Colonic mucosa (tissue), 4 donors: ENCODE measurements around the gene TAF13. TPM values are rescaled to one million over a fixed set of nuclear protein-coding genes. Genes with fewer than 3 reads are reported as not detected.
A peak's percentile ranks its signal among the peaks of the same experiment; 100 is the strongest.

ENCODE experiments used
- DNase-seq: peaks from one replicate; pipeline ENCODE4 v3.0.0-alpha.2; 2020
- H3K27ac ChIP-seq: fragments of 200-600 bp; one replicate; pipeline ENCODE4 v1.8.0; 2021
- H3K27me3 ChIP-seq: fragments of 200-600 bp; one replicate; pipeline ENCODE4 v1.8.0; 2021
- H3K36me3 ChIP-seq: fragments of 200-600 bp; one replicate; pipeline ENCODE4 v1.8.0; 2021
- H3K4me1 ChIP-seq: fragments of 200-600 bp; one replicate; pipeline ENCODE4 v1.8.0; 2021; ENCODE audit warnings: mild to moderate bottlenecking
- H3K4me3 ChIP-seq: fragments of 200-600 bp; one replicate; pipeline ENCODE4 v1.8.0; 2021
- H3K9ac ChIP-seq, 2 donors: one replicate each; pipeline ENCODE4 v1.7.0; 2013; ENCODE audit warnings: control low read depth in 2 of 2, low read depth in 2 of 2, low read length in 2 of 2
- H3K9me3 ChIP-seq: fragments of 200-600 bp; one replicate; pipeline ENCODE4 v1.8.0; 2021
- intact Hi-C: fragments of 100-400 bp; cut with DNase I; formaldehyde crosslinking; loops from one replicate; pipeline ENCODE4 v1.14.1; 2022
- total RNA-seq, 2 donors: library from RNA; stranded (reverse); fragmentation: NEBNext Ultra II Directional in 1 of 2; extraction: Animal tissue kit (Norgen Biotek cat#: 25700) in 1 of 2; gene quantifications; one replicate each; pipeline ENCODE4 v1.2.1, GENCODE V29; 2021
- TF ChIP-seq, protein P1 (sequence below): fragments of 200-600 bp; IDR thresholded peaks from one replicate; pipeline ENCODE4 v1.8.0; 2022; ENCODE audit warnings: antibody characterized with exemption, mild to moderate bottlenecking
- donor health status: healthy.
- donor health status: DM: no; HTN: no; CAD: no.
- donor health status: DM: no; HTN: no; CAD: no.

TAF13 gene, protein sequence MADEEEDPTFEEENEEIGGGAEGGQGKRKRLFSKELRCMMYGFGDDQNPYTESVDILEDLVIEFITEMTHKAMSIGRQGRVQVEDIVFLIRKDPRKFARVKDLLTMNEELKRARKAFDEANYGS
- total RNA-seq: 10 to 100 TPM; 49.4 to 50.9 TPM

DNA sequence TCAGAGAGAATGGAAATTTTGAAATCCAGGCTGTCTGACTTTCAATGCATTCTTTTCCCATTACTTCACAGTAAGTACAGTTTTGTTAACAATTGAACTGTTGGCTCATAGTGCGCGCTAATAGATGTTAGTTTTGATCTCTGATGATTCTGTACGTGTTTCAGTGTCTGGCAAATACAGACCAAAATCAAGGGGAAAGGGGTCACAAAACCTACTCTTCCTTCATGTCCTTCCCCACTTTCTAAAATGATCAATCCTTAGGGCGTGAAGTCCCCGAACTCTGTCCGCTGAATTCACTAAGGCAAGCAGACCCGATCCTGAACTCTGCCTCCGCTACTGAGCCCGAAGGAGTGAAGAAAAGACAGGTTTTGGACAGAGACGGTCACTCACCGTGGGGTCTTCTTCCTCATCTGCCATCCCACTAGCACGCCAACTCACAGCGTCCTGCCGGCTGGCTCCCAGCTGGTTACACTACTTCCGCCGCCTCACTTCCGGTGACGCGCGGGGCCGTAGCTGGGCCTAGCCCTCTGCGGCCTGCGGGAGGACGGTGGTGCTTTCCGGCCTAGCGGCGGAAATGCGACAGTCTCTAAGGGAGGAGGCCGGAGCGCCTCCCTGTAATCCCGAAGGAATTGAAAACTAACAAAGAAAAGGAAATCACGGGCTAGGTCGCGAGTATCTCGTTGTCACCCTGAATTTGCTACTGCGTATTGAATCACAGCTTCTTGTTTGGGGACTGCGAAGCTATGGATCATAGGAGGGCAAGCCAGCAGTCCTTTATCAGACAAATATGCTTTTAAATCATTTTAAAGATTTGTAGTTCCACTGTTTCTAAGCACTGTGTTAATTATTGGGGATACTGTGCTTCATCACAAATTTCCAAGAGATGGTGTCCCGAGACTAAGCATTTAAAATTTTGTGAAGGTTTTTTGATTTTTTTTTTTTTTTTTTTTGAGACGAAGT is at the start of gene TAF13:
TAF13 (minus strand) TSS at position 473 of the 960 bp plus-strand sequence; CDS start at position 417, 56 bp downstream.
- Histone ChIP-seq H3K4me3 (peak within 1 kb of the TSS; percentile 78), H3K9ac (peak within 1 kb of the TSS; percentile 80 to 83), H3K27ac (peak within 1 kb of the TSS; percentile 90), H3K27me3 (no peaks in the 10 kb centered on the region), H3K4me1 (peaks cover 5% of the 10 kb centered on the region), H3K9me3 (no peaks in the 10 kb centered on the region), H3K36me3 (no peaks in the 10 kb centered on the region)
- DNase-seq: peak; percentile 95
- TF ChIP-seq, protein P1, sequence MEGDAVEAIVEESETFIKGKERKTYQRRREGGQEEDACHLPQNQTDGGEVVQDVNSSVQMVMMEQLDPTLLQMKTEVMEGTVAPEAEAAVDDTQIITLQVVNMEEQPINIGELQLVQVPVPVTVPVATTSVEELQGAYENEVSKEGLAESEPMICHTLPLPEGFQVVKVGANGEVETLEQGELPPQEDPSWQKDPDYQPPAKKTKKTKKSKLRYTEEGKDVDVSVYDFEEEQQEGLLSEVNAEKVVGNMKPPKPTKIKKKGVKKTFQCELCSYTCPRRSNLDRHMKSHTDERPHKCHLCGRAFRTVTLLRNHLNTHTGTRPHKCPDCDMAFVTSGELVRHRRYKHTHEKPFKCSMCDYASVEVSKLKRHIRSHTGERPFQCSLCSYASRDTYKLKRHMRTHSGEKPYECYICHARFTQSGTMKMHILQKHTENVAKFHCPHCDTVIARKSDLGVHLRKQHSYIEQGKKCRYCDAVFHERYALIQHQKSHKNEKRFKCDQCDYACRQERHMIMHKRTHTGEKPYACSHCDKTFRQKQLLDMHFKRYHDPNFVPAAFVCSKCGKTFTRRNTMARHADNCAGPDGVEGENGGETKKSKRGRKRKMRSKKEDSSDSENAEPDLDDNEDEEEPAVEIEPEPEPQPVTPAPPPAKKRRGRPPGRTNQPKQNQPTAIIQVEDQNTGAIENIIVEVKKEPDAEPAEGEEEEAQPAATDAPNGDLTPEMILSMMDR: no peak
- intact Hi-C loops: no loop called here

DNA sequence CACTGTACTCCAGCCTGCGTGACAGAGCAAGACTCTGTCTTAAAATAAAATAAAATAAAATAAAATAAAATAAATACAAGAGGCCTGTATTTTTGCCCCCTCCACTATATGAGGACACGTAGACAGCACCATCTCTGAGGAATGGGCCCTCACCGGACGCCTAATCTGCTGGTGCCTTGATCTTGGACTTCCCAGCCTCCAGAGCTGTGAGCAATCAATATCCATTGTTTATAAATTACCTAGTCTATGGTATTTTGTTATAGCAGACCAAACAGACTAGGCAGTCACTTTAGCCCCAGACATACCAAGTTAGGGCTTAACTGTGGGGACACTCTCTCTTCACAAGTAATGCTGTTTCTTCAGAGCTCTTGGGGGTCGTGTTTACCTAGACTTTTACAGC is 44.6 kb upstream of the TAF13 start:
- Histone ChIP-seq H3K4me1 (no peaks in the 10 kb centered on the region), H3K36me3 (no peaks in the 10 kb centered on the region), H3K9me3 (no peaks in the 10 kb centered on the region), H3K9ac (no peak overlapping the region), H3K27ac (no peak overlapping the region), H3K4me3 (no peak overlapping the region), H3K27me3 (no peaks in the 10 kb centered on the region)
- TF ChIP-seq, protein P1: no peak
- no peak for DNase-seq
- intact Hi-C loops: no loop called here

DNA sequence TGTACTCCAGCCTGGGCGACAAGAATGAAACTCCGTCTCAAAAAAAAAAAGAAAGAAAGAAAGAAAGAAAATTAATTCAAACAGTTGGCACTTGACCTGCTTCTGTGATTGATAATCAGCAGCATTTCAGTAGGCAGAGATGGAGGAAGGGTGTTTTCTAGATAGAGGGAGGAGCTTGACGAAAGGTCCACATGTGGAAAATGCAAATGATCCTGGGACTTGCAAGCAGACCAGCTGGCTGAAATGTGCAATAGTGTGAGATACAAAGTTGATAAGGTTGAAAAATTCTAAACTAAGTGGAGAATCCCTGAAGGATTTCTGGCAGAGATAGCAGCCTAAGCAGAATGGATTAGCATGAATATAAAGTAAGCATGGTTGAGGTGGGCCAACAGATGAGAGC is 42.3 kb upstream of the TAF13 start:
- H3K4me1 ChIP-seq: peaks cover 3% of the 10 kb centered on the region
- TF ChIP-seq, protein P1: no peak
- intact Hi-C loops: no loop called here
- no peaks in the 10 kb centered on the region for H3K9me3 ChIP-seq
- H3K4me3 ChIP-seq: no peak overlapping the region
- H3K27me3 ChIP-seq: no peaks in the 10 kb centered on the region
- no peak overlapping the region for H3K9ac ChIP-seq
- H3K27ac ChIP-seq: no peak overlapping the region
- no peak for DNase-seq
- no peaks in the 10 kb centered on the region for H3K36me3 ChIP-seq

DNA sequence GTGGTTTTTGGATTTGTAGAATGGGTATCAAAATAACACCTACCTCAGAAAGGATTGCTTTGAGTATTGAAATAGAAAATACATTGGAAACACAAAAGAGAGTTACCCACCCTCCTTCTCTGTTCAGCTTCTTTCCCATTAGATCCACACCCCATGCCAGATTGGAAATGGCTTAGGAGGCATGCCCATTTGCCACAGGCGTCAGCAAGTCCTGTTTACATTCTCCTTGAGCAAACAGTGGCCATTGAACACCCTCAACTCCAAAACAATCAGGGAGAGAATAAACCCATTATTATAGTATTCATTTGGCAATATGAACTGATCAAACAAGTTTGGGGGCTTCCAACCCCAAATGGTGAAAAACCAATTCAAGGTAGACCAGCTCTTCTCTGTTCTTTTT is 40.5 kb upstream of the TAF13 start:
- Histone ChIP-seq H3K27ac (peak overlapping the region; percentile 55), H3K4me3 (no peak overlapping the region)
- DNase-seq: peak; percentile 68

DNA sequence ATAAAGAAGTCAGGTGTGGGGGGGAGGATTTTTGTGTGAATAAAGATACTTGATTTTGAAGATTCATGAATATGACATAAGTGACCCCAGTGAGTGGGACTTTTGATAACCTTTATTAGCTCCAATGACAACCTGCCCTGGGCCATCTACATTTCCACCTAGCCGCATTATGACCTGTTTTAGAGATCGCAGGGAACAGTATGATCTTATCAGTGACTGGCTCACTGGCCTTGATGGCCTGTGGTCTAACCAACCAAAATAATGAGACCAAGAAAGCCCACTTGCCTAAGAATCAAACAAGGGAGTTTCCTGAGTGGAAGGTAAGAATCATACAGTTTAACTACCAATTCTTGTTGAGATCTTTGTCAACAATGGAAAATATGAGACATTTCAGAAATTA is 39.9 kb upstream of the TAF13 start:
- TF ChIP-seq, protein P1: no peak
- intact Hi-C loops: no loop called here
- H3K27ac ChIP-seq: peak overlapping the region; percentile 55

More for the DNA sequence above, 40.5 kb upstream of the TAF13 start:
- no peaks in the 10 kb centered on the region for H3K9me3 ChIP-seq
- H3K4me1 ChIP-seq: peaks cover 7% of the 10 kb centered on the region
- intact Hi-C loops: no loop called here
- no peaks in the 10 kb centered on the region for H3K36me3 ChIP-seq
- no peaks in the 10 kb centered on the region for H3K27me3 ChIP-seq
- TF ChIP-seq, protein P1: no peak
- H3K9ac ChIP-seq: peak overlapping the region in 1 of 2 donors; percentile 44

More for the DNA sequence above, 39.9 kb upstream of the TAF13 start:
- Histone ChIP-seq H3K36me3 (no peaks in the 10 kb centered on the region), H3K4me3 (no peak overlapping the region), H3K9me3 (no peaks in the 10 kb centered on the region), H3K9ac (peak overlapping the region in 1 of 2 donors; percentile 44), H3K27me3 (no peaks in the 10 kb centered on the region), H3K4me1 (peaks cover 7% of the 10 kb centered on the region)
- DNase-seq: no peak
